T47D (cell line): ENCODE data around the gene ZSCAN30.

Experiments
- DNase-seq, 2 experiments: peaks; one replicate each; pipeline versions ENCODE4 v3.0.0 to v3.0.0-alpha.2; 2011 to 2012; ENCODE audit warnings: low read depth in 1 of 2, low spot score in 1 of 2
- JUND ChIP-seq: IDR thresholded peaks from 2 replicates; pipeline ENCODE4 v1.6.1; 2012; ENCODE audit warnings: low read depth
- in situ Hi-C: cut with HindIII; loops from 2 replicates; pipeline ENCODE4 v1.10.0; 2016; ENCODE audit warnings: low sequenced_read_pairs, low pct_unique_long_range_greater_than_20kb

Gene ZSCAN30

DNA sequence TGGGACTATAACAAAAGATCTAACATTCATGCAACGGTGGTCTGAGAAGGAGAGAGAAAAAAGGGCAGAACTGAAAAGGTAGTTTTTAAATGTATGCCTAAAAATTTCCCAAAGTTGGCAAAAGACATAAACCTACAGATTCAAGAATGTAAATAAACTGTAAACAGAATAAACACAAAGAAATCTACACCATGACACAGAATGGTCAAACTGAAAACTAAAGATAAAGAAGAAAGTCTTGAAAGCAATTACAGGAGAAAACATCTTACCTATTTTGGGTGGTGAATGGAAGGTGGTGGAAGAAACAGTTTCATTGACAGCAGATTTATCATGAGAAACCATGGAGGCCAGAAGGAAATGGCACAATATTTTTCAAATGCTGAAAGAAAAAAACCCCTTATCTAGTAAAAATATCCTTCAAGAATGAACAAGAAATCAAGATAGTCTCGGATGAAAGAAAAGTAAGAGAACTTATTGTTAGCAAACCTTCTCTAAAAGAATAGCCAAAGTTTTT is 84.8 kb downstream of the ZSCAN30 start:
- in situ Hi-C loops = no loop called here
- no peak for DNase-seq
- no peak for TF ChIP-seq JUND

DNA sequence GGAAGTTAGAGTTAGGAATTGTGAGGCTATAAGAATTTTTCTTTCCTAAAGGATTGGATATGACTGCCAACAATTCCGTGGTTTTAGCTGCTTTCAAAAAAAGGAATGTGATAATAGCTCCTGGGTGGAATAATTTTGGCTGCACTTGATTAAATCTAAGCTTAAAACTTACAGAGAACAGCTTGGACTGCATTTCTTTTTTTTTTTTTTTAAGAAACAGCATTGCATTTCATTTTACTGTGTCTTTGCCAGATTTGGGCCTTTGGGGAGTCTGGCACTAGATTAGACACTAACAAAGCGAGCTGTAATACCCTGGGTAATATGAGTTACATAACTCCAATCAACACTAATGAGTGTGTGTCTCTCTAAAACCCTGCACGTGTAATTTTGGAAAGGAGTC is 87.0 kb downstream of the ZSCAN30 start:
- no peak for TF ChIP-seq JUND
- in situ Hi-C loops = no loop called here
- DNase-seq = peak in 1 of 2 experiments; percentile 5

GRCh38 chr18:35201256-35201931 is 88.6 kb downstream of the ZSCAN30 start:
- TF ChIP-seq JUND = no peak
- DNase-seq = no peak
- in situ Hi-C loops = no loop called here
